K562 (cell line): ENCODE results near the gene ZDHHC1. TPM values are rescaled to one million over a fixed set of nuclear protein-coding genes. Genes with fewer than 3 reads are reported as not detected.
A peak's percentile ranks its signal among the peaks of the same experiment; 100 is the strongest.

Experiments
- ATAC-seq: fragments of 200-7000 bp; cut with Tn5 transposase; 3 replicates; pipeline ENCODE4 v1.9.1; 2020; ENCODE audit warnings: moderate library complexity
- BruUV-seq: library from RNA; stranded (reverse); fragments of 400-500 nt; replicated peaks from 2 replicates; lab custom pipeline; 2021; lab: Mats Ljungman, UMichigan
- CTCF ChIA-PET: fragments of 300-600 bp; formaldehyde crosslinking; extraction: SDS; loops from one replicate; lab custom pipeline; 2021; ENCODE audit warnings: low intra/inter-chr PET ratio; lab: Yijun Ruan, JAX
- POLR2A ChIA-PET: fragments of 300-600, 350-650 bp; sonication (Branson Sonifier 250); formaldehyde crosslinking; extraction: SDS; loops from one replicate; lab custom pipeline; 2021; ENCODE audit warnings: antibody characterized with exemption, inconsistent platforms; lab: Yijun Ruan, JAX
- DNase-seq, 4 experiments: peaks; one replicate each; pipeline versions ENCODE4 v3.0.0 to v3.0.0-alpha.2; 2011 to 2018; ENCODE audit warnings: low spot score in 3 of 4, mixed read lengths in 3 of 4; ENCODE audit errors: extremely low read depth in 1 of 4
- FAIRE-seq: peaks from 2 replicates; lab custom pipeline; 2011; peaks lifted over from hg19 to GRCh38; lab: Jason Lieb, UNC
- H2AFZ ChIP-seq: 2 replicates; pipeline ENCODE4 v1.6.0; 2011; ENCODE audit warnings: low read depth, low read length, control low read depth, inconsistent platforms
- H3K27ac ChIP-seq: fragments of 200-600 bp; 3 replicates; pipeline ENCODE4 v1.8.0; 2011; ENCODE audit warnings: low read depth, mild to moderate bottlenecking, control low read depth, inconsistent platforms, low read length, moderate library complexity, mixed read lengths; ENCODE audit errors: extremely low read depth
- H3K27me3 ChIP-seq, 2 experiments: fragments of 300-600 bp in 1 of 2; 2 replicates in 1 of 2; 3 replicates in 1 of 2; pipeline versions ENCODE4 v1.6.0 to v1.8.0; 2011; ENCODE audit warnings: inconsistent platforms in 2 of 2, low read length in 2 of 2, mild to moderate bottlenecking in 1 of 2, mixed read lengths in 1 of 2, moderate library complexity in 1 of 2; ENCODE audit not compliant: control insufficient read depth in 2 of 2, insufficient read depth in 2 of 2
- H3K36me3 ChIP-seq: fragments of 300-600 bp; 3 replicates; pipeline ENCODE4 v1.8.0; 2011; ENCODE audit warnings: mild to moderate bottlenecking, low read length, inconsistent platforms; ENCODE audit not compliant: control insufficient read depth, insufficient read depth
- H3K4me1 ChIP-seq, 2 experiments: fragments of 200-600 bp in 1 of 2; replicated peaks in 1 of 2; 2 replicates in 1 of 2; 3 replicates in 1 of 2; pipeline versions ENCODE4 v1.5.1 to v1.8.0; 2011; ENCODE audit warnings: inconsistent platforms in 2 of 2, low read length in 2 of 2, mild to moderate bottlenecking in 1 of 2, mixed read lengths in 1 of 2, moderate library complexity in 1 of 2; ENCODE audit not compliant: control insufficient read depth in 2 of 2, insufficient read depth in 2 of 2
- H3K4me2 ChIP-seq: 2 replicates; pipeline ENCODE4 v1.6.1; 2011; ENCODE audit warnings: low read length, control low read depth, inconsistent platforms, mixed read lengths; ENCODE audit not compliant: insufficient read depth
- H3K4me3 ChIP-seq: fragments of 200-600 bp; sonication (generic), shearing (Covaris generic); 2 replicates; pipeline ENCODE4 v1.5.1; 2016; ENCODE audit warnings: control low read depth, inconsistent platforms
- H3K79me2 ChIP-seq: fragments of 200-600 bp; 3 replicates; pipeline ENCODE4 v1.8.0; 2011; ENCODE audit warnings: low read length, inconsistent platforms; ENCODE audit not compliant: control insufficient read depth, insufficient read depth
- H3K9ac ChIP-seq, 2 experiments: 2 replicates each; pipeline versions ENCODE4 v1.6.0 to v1.6.1; 2011; ENCODE audit warnings: low read depth in 2 of 2, low read length in 2 of 2, control low read depth in 1 of 2, inconsistent platforms in 1 of 2, mild to moderate bottlenecking in 1 of 2, mixed read lengths in 1 of 2; ENCODE audit not compliant: insufficient read depth in 1 of 2
- H3K9me1 ChIP-seq: one replicate; pipeline ENCODE4 v1.6.0; 2011; ENCODE audit warnings: inconsistent platforms, mild to moderate bottlenecking, low read length, moderate library complexity; ENCODE audit not compliant: control insufficient read depth, insufficient read depth
- H3K9me3 ChIP-seq: replicated peaks from 2 replicates; pipeline ENCODE4 v1.5.1; 2011; ENCODE audit warnings: low read depth, low read length, inconsistent platforms; ENCODE audit not compliant: control insufficient read depth, insufficient read depth
- H4K20me1 ChIP-seq: replicated peaks from 2 replicates; pipeline ENCODE4 v1.6.1; 2011; ENCODE audit warnings: low read length, inconsistent platforms, mixed read lengths; ENCODE audit not compliant: control insufficient read depth, insufficient read depth
- ESRRA ChIP-seq: fragments of 450-650 bp; IDR thresholded peaks from 2 replicates; pipeline ENCODE4 v1.6.1; 2014; ENCODE audit warnings: low read depth, mild to moderate bottlenecking, moderate library complexity, borderline replicate concordance
- KDM1A ChIP-seq, 2 experiments: fragments of 450-650 bp; IDR thresholded peaks; 2 replicates each; pipeline ENCODE4 v1.6.1; 2016; ENCODE audit warnings: mild to moderate bottlenecking in 2 of 2
- POLR2A ChIP-seq: fragments of 450-650 bp; conservative IDR thresholded peaks from 2 replicates; pipeline ENCODE4 v1.6.1; 2016
- SMARCB1 ChIP-seq: IDR thresholded peaks from 2 replicates; pipeline ENCODE4 v1.6.1; 2011; ENCODE audit warnings: improper control_type of control experiment, low read depth; ENCODE audit not compliant: insufficient read length
- ZBTB49 ChIP-seq: sonication (generic); formaldehyde crosslinking; IDR thresholded peaks from 2 replicates; pipeline ENCODE4 v1.8.0; 2022; ENCODE audit warnings: missing genetic modification reagents, mild to moderate bottlenecking, borderline replicate concordance
- ZNF431 ChIP-seq: sonication (generic); formaldehyde crosslinking; IDR thresholded peaks from 2 replicates; pipeline ENCODE4 v1.8.0; 2022; ENCODE audit warnings: mild to moderate bottlenecking, missing genetic modification reagents
- ZNF507 ChIP-seq: conservative IDR thresholded peaks from 2 replicates; pipeline ENCODE4 v1.6.1; 2017; ENCODE audit warnings: missing genetic modification characterization, missing compliant biosample characterization
- WGBS: fragments of 100-300 bp; shearing (Covaris generic); methylation state at CpG from one replicate; pipeline ENCODE4 v1.1.6; 2016; ENCODE audit warnings: low coverage, mixed read lengths; ENCODE audit not compliant: insufficient coverage; ENCODE audit errors: missing lambda C conversion rate; 5-methylcytosine and 5-hydroxymethylcytosine counted together
- in situ Hi-C: fragments of 300-500 bp; cut with MboI; formaldehyde crosslinking; loops from 4 replicates; pipeline ENCODE4 v1.15.0; 2018; ENCODE audit warnings: inconsistent platforms, mixed read lengths
- intact Hi-C: fragments of 100-400 bp; cut with micrococcal nuclease; formaldehyde crosslinking; loops from 2 replicates; pipeline ENCODE4 v1.14.2; 2022
- polyA plus RNA-seq, 8 experiments: library from polyadenylated mRNA; depleted of rRNA in 4 of 8; stranded (reverse) in 5 of 8; unstranded in 3 of 8; fragments of >200 nt; fragmentation: Nextera tagmentation in 2 of 8; fragmentation: Illumina TruSeq in 1 of 8; extraction: Ambion mirVana in 2 of 8; extraction: Trizol in 1 of 8; gene quantifications; 2 replicates each; pipeline versions ENCODE4 v1.2.1 to v1.2.3, GENCODE V29; 2011 to 2014; ENCODE audit warnings: inconsistent platforms in 1 of 8, missing spikeins in 1 of 8
- total RNA-seq, 7 experiments: library from RNA; depleted of rRNA in 6 of 7; stranded (reverse); fragments of >200 nt in 6 of 7; fragmentation: Illumina TruSeq in 2 of 7; extraction: Trizol in 2 of 7; gene quantifications; 2 replicates each; pipeline versions ENCODE4 v1.2.1 to v1.2.3, GENCODE V29; 2011 to 2021; ENCODE audit warnings: low replicate concordance in 1 of 7

ZDHHC1 gene
- total and polyA plus RNA-seq, 9 of the 15 experiments (the other 6 are each of a cell fraction or from before 2014, with no cell fraction given), result 0.06 to 0.77 (median 0.25) TPM; not detected in 4

- H3K4me3 ChIP-seq, result no peak overlapping the region
- no TSS peak for BruUV-seq
- DNase-seq, result no peak
- no peaks in the 10 kb centered on the region for H3K79me2 ChIP-seq
- in situ Hi-C loops (no loop called here), intact Hi-C loops (loop anchor here (2.0 to 10.0 kb wide), 3 partner anchors 18 to 86 kb away; no protein-coding TSS in a partner anchor)
- no peak overlapping the region for H3K4me2 ChIP-seq
- CTCF ChIA-PET, result interaction anchor here (0.8 kb wide), 1 partner anchor 37 kb away, joined by 4 read pairs; no protein-coding TSS in a partner anchor
- no peak overlapping the region for H3K27ac ChIP-seq
- FAIRE-seq, result peak; percentile 26
- no peaks in the 10 kb centered on the region for H3K36me3 ChIP-seq
- peaks cover 6 to 25% of the 10 kb centered on the region in 2 experiments; a peak in 4 of 5 replicates for H3K4me1 ChIP-seq
- no peak for TF ChIP-seq ZBTB49 (CRISPR knock-in tag)
- TF ChIP-seq POLR2A, result no peak
- TF ChIP-seq ZNF431 (CRISPR knock-in tag), result no peak
- no peak for TF ChIP-seq ZNF507 (tag)
- TF ChIP-seq ESRRA, result 0 out of 2 replicates have a peak, but pooled peaks have one; percentile 48
- no peak for TF ChIP-seq KDM1A (IDR thresholded peaks at IDR 0.05)
- no peak for TF ChIP-seq SMARCB1
- H3K9ac ChIP-seq, result peak overlapping the region in 1 of 2 experiments; percentile 65; a peak in 1 of 4 replicates
- H3K9me1 ChIP-seq, result peaks cover 3% of the 10 kb centered on the region
- POLR2A ChIA-PET, result interaction anchor here (0.8 to 3.0 kb wide), 3 partner anchors 11 to 41 kb away, joined by 3 to 12 read pairs (median 4); no protein-coding TSS in a partner anchor
- peaks cover 0 to 11% of the 10 kb centered on the region in 2 experiments; a peak in 1 of 5 replicates for H3K27me3 ChIP-seq
- WGBS, result 42% methylated on average over 3 of the region's 3 CpGs
- no peak overlapping the region for H2AFZ ChIP-seq
- ATAC-seq, result no peak
- no peaks in the 10 kb centered on the region for H3K9me3 ChIP-seq
- H4K20me1 ChIP-seq, result peaks cover 13% of the 10 kb centered on the region; the same call in 1 of the 2 replicates
Observed at GRCh38 chr16:67429053-67429798, 12.9 kb upstream of the ZDHHC1 start.
